Suprapubic skin (tissue), 4 donors: ENCODE data around the gene ZFP1. TPM values are rescaled to one million over a fixed set of nuclear protein-coding genes. Genes with fewer than 3 reads are reported as not detected.
A peak's percentile ranks its signal among the peaks of the same experiment; 100 is the strongest.

ENCODE experiments used
- DNase-seq, 2 donors: peaks; one replicate each; pipeline ENCODE4 v3.0.0-alpha.2; 2019; ENCODE audit warnings: low spot score in 2 of 2
- H3K27ac ChIP-seq: fragments of 200-600 bp; sonication (generic); one replicate; pipeline ENCODE4 v1.5.1; 2019
- H3K27me3 ChIP-seq: fragments of 200-600 bp; sonication (generic); one replicate; pipeline ENCODE4 v1.5.1; 2019
- H3K36me3 ChIP-seq: fragments of 200-600 bp; sonication (generic); one replicate; pipeline ENCODE4 v1.5.1; 2019
- H3K4me1 ChIP-seq: fragments of 200-600 bp; sonication (generic); one replicate; pipeline ENCODE4 v1.5.1; 2019
- H3K4me3 ChIP-seq: fragments of 200-600 bp; sonication (generic); one replicate; pipeline ENCODE4 v1.5.1; 2019; ENCODE audit warnings: mild to moderate bottlenecking
- H3K9me3 ChIP-seq: fragments of 200-600 bp; sonication (generic); one replicate; pipeline ENCODE4 v1.5.1; 2019
- EP300 ChIP-seq: sonication (generic); formaldehyde crosslinking; IDR thresholded peaks from one replicate; pipeline ENCODE4 v1.6.1; 2017; ENCODE audit warnings: antibody characterized with exemption
- POLR2A ChIP-seq, 2 donors: fragments of 450-650 bp; IDR thresholded peaks; one replicate each; pipeline ENCODE4 v1.6.1; 2017; ENCODE audit warnings: antibody characterized with exemption in 2 of 2, mild to moderate bottlenecking in 2 of 2, moderate library complexity in 2 of 2
- POLR2AphosphoS5 ChIP-seq, 3 donors: sonication (generic); formaldehyde crosslinking; IDR thresholded peaks; one replicate each; pipeline ENCODE4 v1.6.1; 2017; ENCODE audit warnings: antibody characterized with exemption in 3 of 3
- WGBS: methylation state at CpG from one replicate; pipeline ENCODE4 v1.1.5; 2018; 5-methylcytosine and 5-hydroxymethylcytosine counted together
- total RNA-seq, 4 donors: library from RNA; depleted of rRNA; stranded (reverse); fragments of >200 nt; gene quantifications; one replicate each; pipeline ENCODE4 v1.1.0, GENCODE V29; 2016
- TF ChIP-seq, protein P1 (sequence below), 2 donors: fragments of 200-600 bp in 1 of 2; fragments of 450-650 bp in 1 of 2; sonication (generic) in 1 of 2; IDR thresholded peaks; one replicate each; pipeline ENCODE4 v1.5.1; 2016 to 2019; ENCODE audit warnings: antibody characterized with exemption in 2 of 2, mild to moderate bottlenecking in 1 of 2, moderate library complexity in 1 of 2

The ZFP1 gene
- total RNA-seq, 4 donors from 2014 or later, result 4.4 to 8.7 (median 6.8) TPM

GRCh38 chr16:75101635-75102034, 46.7 kb upstream of the ZFP1 start:
- WGBS, result 96% methylated on average over 3 of the region's 3 CpGs
- Histone ChIP-seq H3K27ac (no peak overlapping the region), H3K9me3 (no peaks in the 10 kb centered on the region), H3K4me3 (no peak overlapping the region), H3K4me1 (peaks cover 63% of the 10 kb centered on the region), H3K36me3 (no peaks in the 10 kb centered on the region), H3K27me3 (no peaks in the 10 kb centered on the region)
- DNase-seq, result no peak
- TF ChIP-seq, protein P1, sequence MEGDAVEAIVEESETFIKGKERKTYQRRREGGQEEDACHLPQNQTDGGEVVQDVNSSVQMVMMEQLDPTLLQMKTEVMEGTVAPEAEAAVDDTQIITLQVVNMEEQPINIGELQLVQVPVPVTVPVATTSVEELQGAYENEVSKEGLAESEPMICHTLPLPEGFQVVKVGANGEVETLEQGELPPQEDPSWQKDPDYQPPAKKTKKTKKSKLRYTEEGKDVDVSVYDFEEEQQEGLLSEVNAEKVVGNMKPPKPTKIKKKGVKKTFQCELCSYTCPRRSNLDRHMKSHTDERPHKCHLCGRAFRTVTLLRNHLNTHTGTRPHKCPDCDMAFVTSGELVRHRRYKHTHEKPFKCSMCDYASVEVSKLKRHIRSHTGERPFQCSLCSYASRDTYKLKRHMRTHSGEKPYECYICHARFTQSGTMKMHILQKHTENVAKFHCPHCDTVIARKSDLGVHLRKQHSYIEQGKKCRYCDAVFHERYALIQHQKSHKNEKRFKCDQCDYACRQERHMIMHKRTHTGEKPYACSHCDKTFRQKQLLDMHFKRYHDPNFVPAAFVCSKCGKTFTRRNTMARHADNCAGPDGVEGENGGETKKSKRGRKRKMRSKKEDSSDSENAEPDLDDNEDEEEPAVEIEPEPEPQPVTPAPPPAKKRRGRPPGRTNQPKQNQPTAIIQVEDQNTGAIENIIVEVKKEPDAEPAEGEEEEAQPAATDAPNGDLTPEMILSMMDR (IDR thresholded peaks at IDR 0.05), result no peak
- TF ChIP-seq POLR2AphosphoS5 (IDR thresholded peaks at IDR 0.05), result no peak
- TF ChIP-seq EP300, result no peak
- no peak for TF ChIP-seq POLR2A (IDR thresholded peaks at IDR 0.05)

DNA sequence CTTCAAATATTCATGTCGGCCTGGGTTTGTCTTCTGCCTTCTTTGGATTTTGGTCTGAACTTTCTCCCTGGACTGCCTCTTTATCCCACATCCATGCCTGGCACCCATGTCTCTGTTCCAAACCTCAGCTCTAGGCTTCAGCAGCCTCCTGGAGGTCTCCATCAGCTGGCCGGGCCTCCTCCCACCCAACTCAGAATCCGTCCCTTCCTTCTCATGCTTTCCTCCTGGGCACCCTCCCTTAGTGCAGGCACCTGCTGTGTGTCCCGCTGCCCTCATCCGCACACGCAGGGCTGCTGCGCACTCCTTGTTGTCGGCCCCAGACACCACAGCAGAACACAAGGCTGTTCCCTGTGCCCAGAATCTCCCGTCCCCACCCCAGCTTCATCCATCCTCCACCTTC, 45.7 kb upstream of the ZFP1 start:
- Histone ChIP-seq H3K9me3 (no peaks in the 10 kb centered on the region), H3K36me3 (peaks cover 2% of the 10 kb centered on the region), H3K4me3 (no peak overlapping the region), H3K27ac (no peak overlapping the region), H3K27me3 (no peaks in the 10 kb centered on the region), H3K4me1 (peaks cover 59% of the 10 kb centered on the region)
- TF ChIP-seq, protein P1 (IDR thresholded peaks at IDR 0.05), result no peak
- TF ChIP-seq POLR2A (IDR thresholded peaks at IDR 0.05), result no peak
- TF ChIP-seq EP300, result no peak
- no peak for TF ChIP-seq POLR2AphosphoS5 (IDR thresholded peaks at IDR 0.05)
- 95% methylated on average over 9 of the region's 9 CpGs for WGBS
- DNase-seq, result peak in 1 of 2 donors; percentile 37

- TF ChIP-seq, protein P1 (IDR thresholded peaks at IDR 0.05), result no peak
- TF ChIP-seq POLR2AphosphoS5 (IDR thresholded peaks at IDR 0.05), result no peak
- no peak for TF ChIP-seq EP300
- TF ChIP-seq POLR2A (IDR thresholded peaks at IDR 0.05), result no peak
- Histone ChIP-seq H3K27me3 (no peaks in the 10 kb centered on the region), H3K4me3 (no peak overlapping the region), H3K36me3 (peaks cover 2% of the 10 kb centered on the region), H3K9me3 (no peaks in the 10 kb centered on the region), H3K27ac (no peak overlapping the region), H3K4me1 (peaks cover 57% of the 10 kb centered on the region)
- 96% methylated on average over 5 of the region's 5 CpGs for WGBS
- no peak for DNase-seq
Observed at GRCh38 chr16:75103994-75104393, 44.3 kb upstream of the ZFP1 start.

GRCh38 chr16:75104836-75105235, 43.5 kb upstream of the ZFP1 start:
- Histone ChIP-seq H3K4me3 (no peak overlapping the region), H3K4me1 (peaks cover 57% of the 10 kb centered on the region), H3K27me3 (no peaks in the 10 kb centered on the region), H3K9me3 (no peaks in the 10 kb centered on the region), H3K27ac (peak overlapping the region; percentile 82), H3K36me3 (peaks cover 2% of the 10 kb centered on the region)
- peak; percentile 58 to 72 for DNase-seq
- TF ChIP-seq EP300 (no peak), POLR2A (IDR thresholded peaks at IDR 0.05) (no peak), POLR2AphosphoS5 (IDR thresholded peaks at IDR 0.05) (no peak)
- TF ChIP-seq, protein P1 (IDR thresholded peaks at IDR 0.05), result no peak
- WGBS, result 91% methylated on average over 11 of the region's 11 CpGs

- peak; percentile 69 to 77 for DNase-seq
- H3K27ac ChIP-seq, result peak overlapping the region; percentile 82
- no peaks in the 10 kb centered on the region for H3K9me3 ChIP-seq
- H3K36me3 ChIP-seq, result peaks cover 2% of the 10 kb centered on the region
- TF ChIP-seq, protein P1 (IDR thresholded peaks at IDR 0.05), result no peak
- TF ChIP-seq POLR2AphosphoS5 (IDR thresholded peaks at IDR 0.05) (no peak), EP300 (no peak), POLR2A (IDR thresholded peaks at IDR 0.05) (no peak)
- H3K4me1 ChIP-seq, result peaks cover 57% of the 10 kb centered on the region
- WGBS, result 55% methylated on average over 5 of the region's 10 CpGs
- no peak overlapping the region for H3K4me3 ChIP-seq
- H3K27me3 ChIP-seq, result no peaks in the 10 kb centered on the region
Observed at GRCh38 chr16:75105306-75106061, 42.8 kb upstream of the ZFP1 start.
